ENCODE data around the gene ZNF692.

GRCh38 chr1:248805876-248806275 lies 53.0 kb downstream of the ZNF692 start:
- no peak for TF ChIP-seq CTCF (IDR thresholded peaks at IDR 0.05; ENCODE audit: insufficient read depth, low read length, poor library complexity, severe bottlenecking)
- TF ChIP-seq EZH2phosphoT487 (conservative IDR thresholded peaks at IDR 0.05; ENCODE audit: low read length): no peak

All from SU-DHL-6 (cell line).